MM.1S (cell line): Measurements from ENCODE around the gene ACOXL.

ENCODE experiments used
- CTCF ChIP-seq: fragments of 300-600 bp; sonication (generic); IDR thresholded peaks from 2 replicates; pipeline ENCODE4 v1.5.1; 2016; ENCODE audit warnings: antibody characterized with exemption, low read length, mixed read lengths
- EZH2 ChIP-seq: fragments of 300-600 bp; sonication (generic); optimal IDR thresholded peaks from 2 replicates; pipeline ENCODE3; 2017; ENCODE audit warnings: low read depth, mild to moderate bottlenecking, antibody characterized with exemption, low read length, mixed read lengths
- EZH2phosphoT487 ChIP-seq: fragments of 300-600 bp; sonication (generic); IDR thresholded peaks from 2 replicates; pipeline ENCODE4 v1.6.1; 2018; ENCODE audit warnings: antibody characterized with exemption, low read length

DNA sequence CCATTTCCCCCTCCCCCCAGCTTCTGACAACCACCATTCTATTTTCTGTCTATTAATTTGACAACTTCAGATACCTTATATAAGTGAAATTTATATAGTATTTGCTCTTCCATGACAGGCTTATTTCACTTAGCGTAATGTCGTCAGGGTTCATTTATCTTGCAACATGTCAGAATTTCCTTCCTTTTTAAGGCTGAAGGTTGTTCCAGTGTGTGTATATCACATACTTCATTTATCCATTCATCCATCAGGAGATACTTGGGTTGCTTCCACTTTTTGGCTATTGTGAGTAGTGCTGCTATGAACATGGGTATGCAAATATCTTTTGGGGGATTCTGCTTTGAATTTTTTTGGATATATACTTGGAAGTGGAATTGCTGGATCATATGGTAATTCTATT lies 395.7 kb downstream of the ACOXL start:
- TF ChIP-seq CTCF (no peak), EZH2phosphoT487 (no peak), EZH2 (no peak)
